NCI-H69 (cell line): ENCODE results near the gene KISS1.
"Not testable (repeated sequence)": the region's sequence is repeated elsewhere in the genome, so short reads cannot be mapped to it uniquely, and the experiment has no call there.

Source experiments
- DNase-seq: peaks from one replicate; lab custom pipeline; 2025; lab: John Stamatoyannopoulos, UW

Gene KISS1, protein sequence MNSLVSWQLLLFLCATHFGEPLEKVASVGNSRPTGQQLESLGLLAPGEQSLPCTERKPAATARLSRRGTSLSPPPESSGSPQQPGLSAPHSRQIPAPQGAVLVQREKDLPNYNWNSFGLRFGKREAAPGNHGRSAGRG

DNA sequence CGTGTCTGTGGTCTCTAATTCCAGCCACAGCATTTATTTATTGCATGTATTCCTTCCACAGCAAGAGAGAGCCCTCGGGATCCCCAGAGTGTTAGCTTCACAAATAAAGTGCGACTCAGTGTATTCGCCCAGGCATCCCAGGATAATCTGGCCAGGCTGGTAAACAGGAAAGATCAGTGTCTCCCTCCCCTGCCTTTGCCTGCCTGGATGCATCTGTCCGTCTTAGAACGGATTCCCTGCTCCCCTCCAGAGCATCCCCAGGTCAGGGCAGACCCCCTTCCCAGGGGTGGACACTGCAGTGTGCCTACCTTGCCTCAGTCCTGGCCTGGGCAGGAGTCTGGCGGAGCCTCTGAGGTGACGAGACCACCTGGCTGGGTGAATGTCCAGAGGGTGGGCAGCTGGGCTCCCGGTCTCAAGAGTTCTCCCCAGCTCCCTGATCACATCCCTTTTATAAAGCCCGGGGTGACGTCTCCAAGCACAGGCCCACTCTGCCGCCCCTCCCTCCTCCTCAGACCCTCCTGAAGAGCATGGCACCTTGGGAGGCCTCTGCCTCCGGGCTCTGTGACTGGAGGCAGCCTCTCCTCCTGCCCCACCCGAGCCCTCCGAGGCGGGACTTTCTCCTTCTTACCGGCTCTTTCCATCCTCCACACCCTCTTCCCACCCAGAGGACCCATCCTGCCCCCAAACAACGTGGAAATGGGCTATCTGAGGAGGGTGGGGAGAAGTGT, at the start of gene KISS1:
TSS of gene KISS1 (minus strand) at position 424 of the 728 bp plus-strand sequence. CDS start 3,615 bp downstream, outside the sequence.
- DNase-seq: no peak

- DNase-seq: no peak
Observed at GRCh38 chr1:204242920-204243319, 46.6 kb upstream of the KISS1 start.

DNA sequence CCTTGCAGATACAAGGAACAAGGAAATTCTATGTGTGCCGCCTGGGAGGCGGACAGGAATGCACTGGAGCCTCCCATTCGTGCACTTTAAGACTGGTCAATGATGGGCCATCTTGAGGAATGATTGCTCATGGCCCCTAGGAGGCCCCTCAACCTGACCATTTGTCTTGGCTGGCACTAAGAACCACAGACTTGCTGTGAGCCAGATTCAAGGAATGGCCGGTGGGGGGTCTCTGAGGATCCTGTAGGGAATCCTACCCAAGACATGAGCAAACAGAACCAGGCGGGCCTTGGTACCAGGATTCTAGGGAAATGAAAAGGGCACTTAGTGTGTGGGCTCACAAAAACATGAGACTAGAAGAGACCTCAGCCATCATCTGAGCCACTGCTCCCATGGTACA, 45.6 kb upstream of the KISS1 start:
- no peak for DNase-seq

DNA sequence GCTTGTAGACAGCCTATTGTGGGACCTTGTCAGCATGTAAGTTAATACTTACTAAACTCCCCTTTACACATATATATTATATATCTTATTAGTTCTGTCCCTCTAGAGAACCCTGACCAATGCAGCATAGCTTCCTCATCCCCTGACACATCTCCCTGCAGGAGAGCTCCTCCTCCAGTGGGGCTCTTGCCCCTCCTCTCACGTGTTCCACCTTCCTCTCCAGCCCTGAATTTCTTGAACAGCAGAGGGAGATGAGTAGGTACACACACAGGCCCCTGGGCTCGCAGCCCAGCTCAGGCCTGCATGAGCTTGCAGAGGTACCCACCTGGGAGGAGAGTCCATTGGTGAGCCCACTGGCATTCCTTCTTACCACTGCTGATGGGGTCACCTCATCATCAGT, 44.8 kb upstream of the KISS1 start:
- no peak for DNase-seq

GRCh38 chr1:204240233-204240632, 43.9 kb upstream of the KISS1 start:
- no peak for DNase-seq

- not testable (repeated sequence) for DNase-seq
Observed at GRCh38 chr1:204239401-204239800, 43.1 kb upstream of the KISS1 start.

DNA sequence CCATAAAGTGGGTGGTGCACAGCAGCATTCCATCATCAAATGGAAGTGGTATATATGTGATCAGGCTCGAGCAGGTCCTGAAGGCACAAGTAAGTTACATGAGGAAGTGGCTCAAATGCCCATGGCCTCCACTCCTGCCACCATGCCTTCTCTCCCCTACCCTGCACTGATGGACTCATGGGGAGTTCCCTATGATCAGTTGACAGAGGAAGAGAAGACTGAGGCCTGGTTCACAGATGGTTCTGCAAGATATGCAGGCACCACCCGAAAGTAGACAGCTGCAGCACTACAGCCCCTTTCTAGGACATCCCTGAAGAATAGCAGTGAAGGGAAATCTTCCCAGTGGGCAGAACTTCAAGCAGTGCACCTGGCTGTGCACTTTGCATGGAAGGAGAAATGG, 42.2 kb upstream of the KISS1 start:
- DNase-seq: not testable (repeated sequence)

DNA sequence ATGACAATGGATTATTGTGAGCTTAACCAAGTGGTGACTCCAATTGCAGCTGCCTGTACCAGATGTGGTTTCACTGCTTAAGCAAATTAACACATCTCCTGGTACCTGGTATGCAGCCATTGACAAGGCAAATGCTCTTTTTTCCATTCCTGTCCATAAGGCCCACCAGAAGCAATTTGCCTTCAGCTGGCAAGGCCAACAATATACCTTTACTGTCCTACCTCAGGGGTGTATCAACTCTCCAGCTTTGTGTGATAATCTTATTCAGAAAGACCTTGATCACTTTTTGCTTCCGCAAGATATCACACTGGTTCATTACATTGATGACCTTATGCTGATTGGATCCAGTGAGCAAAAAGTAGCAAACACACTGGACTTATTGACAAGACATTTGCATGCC, 41.2 kb upstream of the KISS1 start:
- DNase-seq: not testable (repeated sequence)

DNA sequence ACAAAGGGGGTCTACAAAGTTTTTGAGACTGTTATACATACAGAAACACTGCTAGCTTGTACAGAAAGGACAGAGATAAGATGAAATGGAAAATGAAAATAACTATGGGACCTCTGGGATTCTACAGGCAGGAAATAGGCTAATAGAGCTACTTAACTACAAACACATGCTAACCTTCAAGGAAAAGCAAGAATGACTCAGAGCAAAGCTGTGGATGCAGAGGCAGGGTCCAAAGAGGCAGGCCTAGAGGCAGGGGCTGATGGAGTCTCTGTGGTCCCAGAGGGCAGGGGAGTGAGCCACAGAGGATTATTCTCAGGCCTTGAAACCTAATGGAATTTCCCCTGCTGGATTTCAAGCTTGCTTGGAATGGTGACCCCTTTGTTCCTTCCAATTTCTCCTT, 36.2 kb upstream of the KISS1 start:
- DNase-seq: no peak

DNA sequence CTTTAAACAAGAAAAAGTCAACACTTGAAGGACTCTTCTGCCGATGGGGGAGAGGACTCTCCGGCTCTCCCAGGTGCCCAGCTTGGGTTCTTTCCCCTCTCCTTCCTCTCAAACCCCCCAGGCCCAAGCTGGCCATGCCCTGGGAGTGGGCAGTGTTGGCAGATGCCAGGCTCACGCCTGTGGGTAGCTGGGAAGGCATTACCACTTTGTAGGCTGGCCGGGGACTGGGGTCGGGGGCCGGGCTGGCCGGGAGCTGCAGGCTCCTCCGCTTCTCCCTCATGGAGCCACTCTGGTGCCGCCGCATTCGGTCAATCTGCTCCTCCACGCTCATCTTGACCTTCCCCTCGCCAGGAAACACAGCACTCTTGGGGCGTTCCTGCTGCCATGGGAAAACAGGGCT, 33.9 kb upstream of the KISS1 start:
- no peak for DNase-seq

GRCh38 chr1:204228896-204229295, 32.6 kb upstream of the KISS1 start:
- DNase-seq: no peak

GRCh38 chr1:204227996-204228785, 31.9 kb upstream of the KISS1 start:
- no peak for DNase-seq

- DNase-seq: no peak
Observed at GRCh38 chr1:204227351-204227750, 31.1 kb upstream of the KISS1 start.

GRCh38 chr1:204225841-204226735, 29.8 kb upstream of the KISS1 start:
- DNase-seq: no peak

GRCh38 chr1:204224655-204225054, 28.4 kb upstream of the KISS1 start:
- no peak for DNase-seq

DNA sequence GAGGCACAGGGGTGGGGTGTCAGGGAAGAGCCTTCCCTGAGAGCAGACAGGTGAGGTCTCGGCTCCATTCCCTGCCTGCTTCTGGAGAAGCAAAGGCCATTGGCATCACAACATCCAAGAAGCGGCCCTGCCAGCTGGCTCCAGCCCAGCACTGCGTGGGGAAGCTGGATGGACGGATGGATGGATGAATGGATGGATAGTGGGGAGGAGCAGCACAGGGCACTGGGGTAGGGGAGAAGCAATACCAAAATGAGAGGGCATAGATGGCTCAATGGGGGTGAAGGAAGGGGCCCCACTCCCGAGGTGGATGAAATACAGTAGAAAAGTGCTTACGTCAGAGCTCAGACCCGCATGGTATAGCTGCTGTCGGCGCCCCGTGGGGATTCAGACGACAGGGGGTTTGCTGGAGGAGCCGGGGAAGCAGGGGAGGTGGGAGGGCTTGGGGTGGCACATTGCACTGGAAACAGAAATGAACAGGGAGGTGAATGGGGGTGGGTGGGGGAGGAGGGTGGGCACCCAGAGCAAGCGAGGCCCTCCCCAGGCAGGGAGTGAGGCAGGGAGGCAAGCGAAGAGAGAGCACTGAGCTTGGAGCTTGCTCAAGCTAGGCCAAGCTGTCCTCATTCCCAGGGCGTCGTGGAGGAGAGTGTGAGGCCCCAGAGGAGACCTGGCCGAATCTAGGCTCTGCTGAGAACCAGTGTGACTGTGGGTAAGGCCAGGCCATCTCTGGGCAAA, 27.0 kb upstream of the KISS1 start:
- no peak for DNase-seq

DNA sequence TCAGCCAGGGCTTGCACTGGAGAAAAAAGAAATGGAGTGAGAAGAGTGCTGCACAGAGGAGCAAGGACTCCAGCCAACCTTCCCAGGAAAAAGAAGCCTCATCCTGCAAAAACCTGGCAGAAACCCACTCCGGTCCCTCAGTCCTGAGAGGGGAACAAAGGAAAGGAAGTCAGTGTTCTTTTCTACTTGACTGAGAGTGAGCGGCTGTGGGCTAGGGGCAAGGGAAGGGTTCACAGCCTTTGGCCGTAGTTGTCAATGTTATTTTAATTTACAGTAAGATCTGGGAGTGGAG, 26.4 kb upstream of the KISS1 start:
- DNase-seq: no peak

DNA sequence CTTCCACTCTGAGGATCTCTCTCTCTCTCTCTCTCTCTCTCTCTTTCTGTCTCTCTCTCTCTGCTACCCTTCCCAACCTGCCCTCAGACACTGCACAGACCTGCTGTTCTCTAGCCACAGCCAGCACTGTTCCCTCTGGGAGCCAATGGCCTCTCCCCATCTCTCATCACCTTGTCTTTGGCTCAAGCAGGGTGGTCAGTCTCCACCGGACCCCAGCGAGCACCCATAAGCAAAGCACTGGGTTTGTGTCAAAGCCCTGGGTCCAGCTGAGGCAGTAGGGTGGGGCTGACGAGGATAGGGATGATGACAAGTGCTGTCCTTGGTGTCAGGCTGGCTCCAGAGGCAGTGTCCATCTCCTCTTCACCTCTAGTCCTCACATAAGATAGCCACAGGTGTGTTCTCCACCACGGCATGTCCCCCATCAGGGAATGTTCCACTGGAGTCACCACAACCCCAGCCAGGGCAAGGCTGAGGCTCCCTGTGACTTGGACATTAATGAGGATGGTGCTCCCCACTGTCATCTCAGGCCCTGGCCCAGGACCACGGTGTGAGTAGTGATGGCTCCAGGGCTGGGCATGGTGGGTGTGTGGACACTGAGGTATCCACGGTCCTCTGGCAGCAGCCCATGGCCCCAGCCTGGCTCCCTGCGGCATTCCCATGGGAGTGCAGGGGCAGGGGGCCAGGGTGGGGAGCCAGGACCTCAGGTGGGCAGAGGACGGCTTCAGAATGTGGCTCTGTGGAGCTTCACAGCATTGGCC, 25.9 kb upstream of the KISS1 start:
- no peak for DNase-seq

DNA sequence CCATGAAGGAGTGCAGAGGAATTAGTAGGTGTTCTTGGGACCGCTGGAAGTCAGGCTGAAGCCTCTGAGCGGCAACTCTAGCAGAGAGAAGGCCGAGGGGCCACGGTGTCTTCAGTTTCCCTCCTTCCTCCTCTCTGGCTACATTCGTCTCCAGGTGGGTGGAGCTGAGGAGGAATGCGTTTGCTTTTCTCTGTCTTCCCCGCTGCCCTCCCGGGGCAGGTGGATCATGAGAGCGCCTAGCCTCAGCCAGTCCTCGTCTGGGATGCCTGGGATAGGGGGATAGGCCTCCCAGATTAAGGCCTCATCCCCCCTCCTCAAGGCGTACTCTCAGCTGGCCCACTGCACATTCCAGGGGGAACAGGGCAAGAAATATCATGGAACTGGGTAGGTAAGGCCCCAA, 25.0 kb upstream of the KISS1 start:
- DNase-seq: no peak

DNA sequence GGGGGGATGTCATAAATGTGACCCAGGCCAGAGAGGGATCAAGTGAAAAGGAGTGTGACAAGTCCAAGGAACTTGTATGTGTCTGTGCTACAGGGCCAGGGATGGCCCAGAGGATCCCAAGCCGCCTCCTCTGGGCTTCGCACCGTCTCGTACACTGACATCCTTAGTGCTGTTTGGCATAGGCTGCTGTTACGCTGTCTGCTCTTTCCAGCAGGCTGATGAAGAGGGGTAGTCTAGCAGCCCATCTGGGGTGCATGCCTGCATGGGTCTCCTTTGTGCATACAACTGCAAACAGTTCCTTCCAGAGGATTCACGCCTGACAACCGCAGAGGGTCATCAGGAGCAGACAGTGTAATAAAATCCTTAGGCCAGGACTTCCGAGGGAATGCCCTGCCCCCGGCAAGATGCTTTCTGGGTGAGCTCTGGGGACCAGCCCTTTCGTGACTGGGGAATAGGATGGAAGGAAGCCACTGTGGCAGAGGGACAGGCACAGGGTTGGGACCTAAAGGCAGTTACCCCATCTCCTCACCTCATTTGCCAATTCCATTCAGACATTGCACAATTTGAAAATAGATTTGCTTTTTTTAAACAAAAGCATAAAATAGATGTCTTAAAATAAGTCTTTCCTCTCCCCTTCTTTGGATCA, 23.8 kb upstream of the KISS1 start:
- no peak for DNase-seq
